ENCODE results near the gene TP73. TPM values are rescaled to one million over a fixed set of nuclear protein-coding genes. Genes with fewer than 3 reads are reported as not detected.

The TP73 gene
- total and polyA plus RNA-seq, 7 donors: under 0.01 to 0.13 (median 0.01) TPM; not detected in 4

DNA sequence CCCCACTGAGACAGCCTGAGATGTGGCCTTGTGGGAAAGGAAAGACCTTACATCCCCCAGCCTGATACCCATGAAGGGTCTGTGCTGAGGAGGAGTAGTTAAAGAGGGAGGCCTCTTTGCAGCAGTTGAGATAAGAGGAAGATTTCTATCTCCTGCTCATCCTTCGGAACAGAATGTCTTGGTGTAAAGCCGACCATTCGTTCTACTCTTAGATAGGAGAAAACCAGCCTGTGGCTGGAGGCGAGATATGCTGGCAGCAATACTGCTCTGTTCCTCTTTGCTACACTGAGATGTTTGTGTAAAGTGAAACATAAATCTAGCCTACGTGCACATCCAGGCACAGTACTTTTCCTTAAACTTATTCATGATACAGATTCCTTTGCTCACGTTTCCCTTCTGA is 98.4 kb downstream of the TP73 start:
- H3K27me3 ChIP-seq (ENCODE audit: insufficient read depth in 3 of 3, low read length in 2 of 3): no peaks in the 10 kb centered on the region
- peaks cover 10% of the 10 kb centered on the region for H3K4me1 ChIP-seq
- DNase-seq (peak in 1 of 2 donors; percentile 21), ATAC-seq (no peak)
- WGBS, 3 donors: 78 to 82% (median 79%) methylated on average over 6 of the region's 6 CpGs
- H3K36me3 ChIP-seq (ENCODE audit: insufficient read depth in 1 of 2, low read depth in 1 of 2): no peaks in the 10 kb centered on the region
- H3K9me3 ChIP-seq: no peaks in the 10 kb centered on the region
- H3K4me3 ChIP-seq: no peak overlapping the region
- TF ChIP-seq, protein P1, sequence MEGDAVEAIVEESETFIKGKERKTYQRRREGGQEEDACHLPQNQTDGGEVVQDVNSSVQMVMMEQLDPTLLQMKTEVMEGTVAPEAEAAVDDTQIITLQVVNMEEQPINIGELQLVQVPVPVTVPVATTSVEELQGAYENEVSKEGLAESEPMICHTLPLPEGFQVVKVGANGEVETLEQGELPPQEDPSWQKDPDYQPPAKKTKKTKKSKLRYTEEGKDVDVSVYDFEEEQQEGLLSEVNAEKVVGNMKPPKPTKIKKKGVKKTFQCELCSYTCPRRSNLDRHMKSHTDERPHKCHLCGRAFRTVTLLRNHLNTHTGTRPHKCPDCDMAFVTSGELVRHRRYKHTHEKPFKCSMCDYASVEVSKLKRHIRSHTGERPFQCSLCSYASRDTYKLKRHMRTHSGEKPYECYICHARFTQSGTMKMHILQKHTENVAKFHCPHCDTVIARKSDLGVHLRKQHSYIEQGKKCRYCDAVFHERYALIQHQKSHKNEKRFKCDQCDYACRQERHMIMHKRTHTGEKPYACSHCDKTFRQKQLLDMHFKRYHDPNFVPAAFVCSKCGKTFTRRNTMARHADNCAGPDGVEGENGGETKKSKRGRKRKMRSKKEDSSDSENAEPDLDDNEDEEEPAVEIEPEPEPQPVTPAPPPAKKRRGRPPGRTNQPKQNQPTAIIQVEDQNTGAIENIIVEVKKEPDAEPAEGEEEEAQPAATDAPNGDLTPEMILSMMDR (IDR thresholded peaks at IDR 0.05): no peak
- no peak overlapping the region for H3K27ac ChIP-seq
- intact Hi-C loops (cut with DNase I): no loop called here

DNA sequence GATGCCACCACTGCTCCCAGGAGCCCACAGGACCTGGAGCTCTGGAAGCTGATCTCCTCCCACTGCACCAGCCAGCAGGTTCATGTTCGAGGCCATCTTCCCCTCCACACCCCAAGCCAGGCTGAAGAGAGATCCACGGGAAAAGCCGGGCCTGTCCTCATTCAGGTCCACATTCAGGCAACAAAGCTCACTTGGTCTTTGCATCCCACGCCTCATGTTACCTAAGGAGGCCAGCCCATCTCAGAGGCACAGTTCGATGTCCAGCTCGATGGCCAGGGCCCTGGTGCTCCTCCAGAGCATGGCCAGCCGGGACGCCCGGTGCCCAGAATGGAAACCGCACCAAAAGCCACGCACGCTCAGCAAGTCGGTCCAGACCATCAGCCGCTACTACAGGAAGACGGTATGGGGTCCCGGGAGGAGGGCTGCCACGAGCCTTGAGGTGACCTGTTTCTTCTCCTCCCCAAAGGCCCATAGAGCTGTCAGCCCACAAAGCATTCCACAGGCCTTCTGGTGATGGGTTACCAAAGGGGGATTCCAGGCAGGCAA is 100.2 kb downstream of the TP73 start, which contains the start of gene CCDC27:
Gene CCDC27, plus strand, starts transcription at position 51 of the 546 bp plus-strand sequence. Its CDS starts 32 bp downstream, at position 83.
- Histone ChIP-seq H3K4me1 (peaks cover 4% of the 10 kb centered on the region), H3K36me3 (ENCODE audit: insufficient read depth in 1 of 2, low read depth in 1 of 2) (no peaks in the 10 kb centered on the region), H3K27ac (no peak within 1 kb of the TSS), H3K27me3 (ENCODE audit: insufficient read depth in 3 of 3, low read length in 2 of 3) (no peaks in the 10 kb centered on the region), H3K9me3 (no peaks in the 10 kb centered on the region), H3K4me3 (no peak within 1 kb of the TSS)
- intact Hi-C loops (cut with DNase I): no loop called here
- DNase-seq: peak in 1 of 2 donors; percentile 49
- WGBS, 3 donors: 84 to 87% (median 87%) methylated on average over 17 of the region's 17 CpGs
- TF ChIP-seq, protein P1 (IDR thresholded peaks at IDR 0.05): no peak
- ATAC-seq: no peak

DNA sequence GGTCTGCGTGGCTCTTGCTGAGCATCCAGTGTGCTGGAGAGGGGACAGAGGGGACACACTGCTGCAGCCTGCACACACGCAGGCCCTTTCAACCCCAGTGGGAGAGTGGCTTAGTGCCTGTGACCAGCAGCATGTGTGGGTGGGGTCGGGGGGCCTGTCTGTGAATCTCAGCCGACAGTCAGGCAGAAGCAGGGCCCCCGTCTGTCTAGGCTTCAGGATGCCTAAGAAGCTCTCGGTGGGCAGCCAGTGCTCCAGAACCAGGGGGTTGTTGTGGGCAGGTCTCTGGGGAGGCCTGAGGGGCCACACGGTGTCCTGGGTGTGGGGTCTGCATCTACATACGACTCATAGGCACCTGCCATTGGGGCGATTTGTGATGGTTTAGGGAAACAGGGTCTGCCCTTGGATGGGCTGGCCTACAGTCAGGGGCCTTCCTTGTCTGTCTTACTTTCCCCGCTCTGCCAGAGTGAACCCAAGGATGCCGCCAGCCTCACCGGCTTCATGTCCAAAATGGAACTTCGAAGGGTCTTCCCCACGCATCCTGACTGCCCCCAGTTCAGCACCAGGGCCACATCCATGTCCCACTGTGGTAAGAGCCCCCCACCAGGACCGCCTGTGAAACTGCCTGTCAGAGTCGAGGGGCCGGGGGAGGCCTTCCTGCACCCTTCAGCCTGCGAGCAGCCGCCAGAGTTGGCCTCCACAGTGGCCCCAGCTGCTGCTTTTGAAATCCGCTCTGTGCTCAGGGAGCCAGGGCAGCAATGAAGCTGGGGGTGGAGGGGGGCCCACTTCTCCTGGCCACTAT is 101.5 kb downstream of the TP73 start:
- WGBS, 3 donors: 63 to 71% (median 71%) methylated on average over 20 of the region's 20 CpGs
- Histone ChIP-seq H3K4me1 (no peaks in the 10 kb centered on the region), H3K27me3 (ENCODE audit: insufficient read depth in 3 of 3, low read length in 2 of 3) (no peaks in the 10 kb centered on the region), H3K36me3 (ENCODE audit: insufficient read depth in 1 of 2, low read depth in 1 of 2) (no peaks in the 10 kb centered on the region), H3K9me3 (no peaks in the 10 kb centered on the region), H3K27ac (no peak overlapping the region), H3K4me3 (no peak overlapping the region)
- DNase-seq (peak in 1 of 2 donors; percentile 24), ATAC-seq (no peak)
- TF ChIP-seq, protein P1 (IDR thresholded peaks at IDR 0.05): no peak
- intact Hi-C loops (cut with DNase I): no loop called here

DNA sequence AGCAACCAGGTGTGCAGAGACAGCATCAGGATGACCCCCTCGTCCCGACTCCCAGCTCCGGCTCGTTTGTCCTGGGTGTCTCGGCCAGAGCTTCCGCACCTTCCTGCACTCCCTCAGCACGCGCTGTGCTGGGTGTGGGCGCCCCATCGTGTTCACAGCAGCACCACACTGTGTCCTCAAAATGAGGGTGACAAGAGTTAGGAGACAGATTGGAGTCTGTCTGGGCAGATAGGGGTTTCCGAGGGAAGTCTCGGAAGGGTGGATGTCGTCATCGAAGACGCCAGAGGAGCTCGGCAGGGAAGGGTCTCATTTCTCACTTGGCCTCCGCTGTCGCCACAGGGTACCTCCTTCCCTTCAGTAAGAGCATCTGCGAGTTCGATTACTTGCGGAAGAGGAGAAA is 104.1 kb downstream of the TP73 start:
- WGBS, 3 donors: 79 to 81% (median 79%) methylated on average over 21 of the region's 21 CpGs
- Histone ChIP-seq H3K27ac (no peak overlapping the region), H3K4me1 (peaks cover 6% of the 10 kb centered on the region), H3K9me3 (no peaks in the 10 kb centered on the region), H3K36me3 (ENCODE audit: insufficient read depth in 1 of 2, low read depth in 1 of 2) (no peaks in the 10 kb centered on the region), H3K4me3 (no peak overlapping the region), H3K27me3 (ENCODE audit: insufficient read depth in 3 of 3, low read length in 2 of 3) (no peaks in the 10 kb centered on the region)
- intact Hi-C loops (cut with DNase I): no loop called here
- TF ChIP-seq, protein P1 (IDR thresholded peaks at IDR 0.05): no peak
- no peak for ATAC-seq
- peak in 1 of 2 donors; percentile 25 for DNase-seq

All from psoas muscle (tissue), 8 donors.